ENCODE data around the gene SMARCB1. TPM values are rescaled to one million over a fixed set of nuclear protein-coding genes. Genes with fewer than 3 reads are reported as not detected.

SMARCB1 gene
- total RNA-seq, 1 donor from 2014 or later = 22.1 TPM

- Histone ChIP-seq H3K4me3 (no peak overlapping the region), H3K27ac (no peak overlapping the region), H3K27me3 (no peaks in the 10 kb centered on the region), H3K4me1 (peaks cover 4 to 9% of the 10 kb centered on the region in 2 donors), H3K36me3 (peaks cover 26 to 40% of the 10 kb centered on the region in 2 donors), H3K9me3 (no peaks in the 10 kb centered on the region)
- intact Hi-C loops (cut with DNase I) = no loop called here
- no peak for DNase-seq (ENCODE audit: low spot score in 2 of 2)
- TF ChIP-seq CTCF (IDR thresholded peaks at IDR 0.05) = no peak
Measured at GRCh38 chr22:23790819-23791737, 4.3 kb downstream of the SMARCB1 start.

- H3K4me1 ChIP-seq = peaks cover 0 to 4% of the 10 kb centered on the region in 2 donors
- H3K27ac ChIP-seq = no peak overlapping the region
- no peak for DNase-seq (ENCODE audit: low spot score in 2 of 2)
- intact Hi-C loops (cut with DNase I) = no loop called here
- TF ChIP-seq CTCF (IDR thresholded peaks at IDR 0.05) = no peak
- H3K9me3 ChIP-seq = no peaks in the 10 kb centered on the region
- H3K27me3 ChIP-seq = no peaks in the 10 kb centered on the region
- peaks cover 30 to 47% of the 10 kb centered on the region in 2 donors for H3K36me3 ChIP-seq
- no peak overlapping the region for H3K4me3 ChIP-seq
Measured at GRCh38 chr22:23791738-23792645, 5.2 kb downstream of the SMARCB1 start.

GRCh38 chr22:23793326-23793725, 6.6 kb downstream of the SMARCB1 start:
- peaks cover 0 to under 1% of the 10 kb centered on the region in 2 donors for H3K4me1 ChIP-seq
- H3K9me3 ChIP-seq = no peaks in the 10 kb centered on the region
- no peak overlapping the region for H3K27ac ChIP-seq
- intact Hi-C loops (cut with DNase I) = no loop called here
- H3K4me3 ChIP-seq = no peak overlapping the region
- DNase-seq (ENCODE audit: low spot score in 2 of 2) = no peak
- H3K36me3 ChIP-seq = peaks cover 30 to 53% of the 10 kb centered on the region in 2 donors
- no peaks in the 10 kb centered on the region for H3K27me3 ChIP-seq
- TF ChIP-seq CTCF (IDR thresholded peaks at IDR 0.05) = no peak

GRCh38 chr22:23796461-23796860, 9.7 kb downstream of the SMARCB1 start:
- H3K9me3 ChIP-seq = no peaks in the 10 kb centered on the region
- TF ChIP-seq CTCF (IDR thresholded peaks at IDR 0.05) = no peak
- no peaks in the 10 kb centered on the region for H3K4me1 ChIP-seq
- intact Hi-C loops (cut with DNase I) = no loop called here
- H3K36me3 ChIP-seq = peaks cover 50 to 76% of the 10 kb centered on the region in 2 donors
- H3K4me3 ChIP-seq = no peak overlapping the region
- no peak overlapping the region for H3K27ac ChIP-seq
- DNase-seq (ENCODE audit: low spot score in 2 of 2) = no peak
- H3K27me3 ChIP-seq = no peaks in the 10 kb centered on the region

- DNase-seq (ENCODE audit: low spot score in 2 of 2) = no peak
- Histone ChIP-seq H3K9me3 (no peaks in the 10 kb centered on the region), H3K4me1 (no peaks in the 10 kb centered on the region), H3K4me3 (no peak overlapping the region), H3K36me3 (peaks cover 64 to 79% of the 10 kb centered on the region in 2 donors), H3K27me3 (no peaks in the 10 kb centered on the region), H3K27ac (no peak overlapping the region)
- TF ChIP-seq CTCF (IDR thresholded peaks at IDR 0.05) = no peak
- intact Hi-C loops (cut with DNase I) = no loop called here
Measured at GRCh38 chr22:23800297-23801237, 13.8 kb downstream of the SMARCB1 start.
